Mammary epithelial cell (primary cell): ENCODE measurements around the gene HLCS.

Experiments
- EZH2 ChIP-seq: IDR thresholded peaks from 2 replicates; pipeline ENCODE4 v1.6.1; 2012; ENCODE audit warnings: low read length, inconsistent platforms, borderline replicate concordance
- TF ChIP-seq, protein P1 (sequence below), 2 donors: IDR thresholded peaks in 1 of 2; conservative IDR thresholded peaks in 1 of 2; 2 replicates each; pipeline ENCODE4 v1.5.1; 2011 to 2012; ENCODE audit warnings: inconsistent platforms in 2 of 2, low read length in 2 of 2, mild to moderate bottlenecking in 2 of 2, control low read depth in 1 of 2, low read depth in 1 of 2; ENCODE audit not compliant: insufficient read depth in 1 of 2; ENCODE audit errors: extremely low read depth in 1 of 2

DNA sequence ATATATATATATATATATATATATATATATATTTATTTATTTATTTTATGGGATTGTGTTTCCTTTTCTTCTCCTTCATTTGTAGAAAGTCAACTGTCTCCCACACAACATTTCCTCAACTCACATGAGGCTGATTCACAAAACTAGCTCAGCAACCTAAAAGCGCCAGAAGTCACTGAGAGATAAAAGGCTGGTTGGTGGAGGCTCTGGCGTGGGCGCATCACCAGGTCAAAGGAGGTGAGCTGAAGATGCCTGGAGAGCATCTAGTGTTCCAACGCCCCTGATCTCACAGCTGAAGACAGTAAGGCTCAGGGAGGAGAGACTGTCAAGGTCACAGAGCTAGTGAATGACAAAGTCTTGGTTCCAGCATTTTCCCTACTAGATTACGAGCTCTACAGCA is 78.0 kb downstream of the HLCS start:
- TF ChIP-seq, protein P1, sequence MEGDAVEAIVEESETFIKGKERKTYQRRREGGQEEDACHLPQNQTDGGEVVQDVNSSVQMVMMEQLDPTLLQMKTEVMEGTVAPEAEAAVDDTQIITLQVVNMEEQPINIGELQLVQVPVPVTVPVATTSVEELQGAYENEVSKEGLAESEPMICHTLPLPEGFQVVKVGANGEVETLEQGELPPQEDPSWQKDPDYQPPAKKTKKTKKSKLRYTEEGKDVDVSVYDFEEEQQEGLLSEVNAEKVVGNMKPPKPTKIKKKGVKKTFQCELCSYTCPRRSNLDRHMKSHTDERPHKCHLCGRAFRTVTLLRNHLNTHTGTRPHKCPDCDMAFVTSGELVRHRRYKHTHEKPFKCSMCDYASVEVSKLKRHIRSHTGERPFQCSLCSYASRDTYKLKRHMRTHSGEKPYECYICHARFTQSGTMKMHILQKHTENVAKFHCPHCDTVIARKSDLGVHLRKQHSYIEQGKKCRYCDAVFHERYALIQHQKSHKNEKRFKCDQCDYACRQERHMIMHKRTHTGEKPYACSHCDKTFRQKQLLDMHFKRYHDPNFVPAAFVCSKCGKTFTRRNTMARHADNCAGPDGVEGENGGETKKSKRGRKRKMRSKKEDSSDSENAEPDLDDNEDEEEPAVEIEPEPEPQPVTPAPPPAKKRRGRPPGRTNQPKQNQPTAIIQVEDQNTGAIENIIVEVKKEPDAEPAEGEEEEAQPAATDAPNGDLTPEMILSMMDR (conservative IDR thresholded peaks at IDR 0.05 in 1 of 2, IDR thresholded peaks at IDR 0.05 in 1 of 2; ENCODE audit: extremely low read depth in 1 of 2, insufficient read depth in 1 of 2, low read depth in 1 of 2, low read length in 2 of 2): no peak
- no peak for TF ChIP-seq EZH2
